Activated CD4-positive, alpha-beta T cell treated with anti-CD3 and anti-CD28 coated beads for 4 hours (primary cell): ENCODE data around the gene CCDC144A.
A peak's percentile ranks its signal among the peaks of the same experiment; 100 is the strongest.
"Not testable (repeated sequence)": the region's sequence is repeated elsewhere in the genome, so short reads cannot be mapped to it uniquely, and the experiment has no call there.

Experiments used
- DNase-seq, 2 donors: peaks; one replicate each; pipeline ENCODE4 v3.0.0-alpha.2; 2020

The CCDC144A gene

GRCh38 chr17:16689731-16690281 lies at the start of gene CCDC144A:
Gene CCDC144A (plus strand): TSS chr17:16690241. CDS start chr17:16690401, 160 bp downstream.
- peak; percentile 35 to 76 for DNase-seq

GRCh38 chr17:16649585-16649984 lies 40.5 kb upstream of the CCDC144A start:
- no peak for DNase-seq

- DNase-seq, result no peak
Measured at GRCh38 chr17:16652252-16652651, 37.8 kb upstream of the CCDC144A start.

GRCh38 chr17:16652847-16653366 lies 37.1 kb upstream of the CCDC144A start:
- DNase-seq, result peak in 1 of 2 donors; percentile 4

GRCh38 chr17:16653367-16654041 lies 36.5 kb upstream of the CCDC144A start, which contains the start of gene ZNF624:
Gene ZNF624 (minus strand): TSS chr17:16653850.
- DNase-seq, result peak; percentile 86 to 89

GRCh38 chr17:16661217-16661616 lies 28.8 kb upstream of the CCDC144A start:
- DNase-seq, result no peak

- DNase-seq, result no peak
Measured at GRCh38 chr17:16662936-16663335, 27.1 kb upstream of the CCDC144A start.

- not testable (repeated sequence) for DNase-seq
Measured at GRCh38 chr17:16666553-16666906, 23.5 kb upstream of the CCDC144A start.

- DNase-seq, result not testable (repeated sequence)
Measured at GRCh38 chr17:16666907-16667636, 23.0 kb upstream of the CCDC144A start.

GRCh38 chr17:16676676-16677268 lies 13.3 kb upstream of the CCDC144A start:
- no peak for DNase-seq

GRCh38 chr17:16683290-16684138 lies 6.5 kb upstream of the CCDC144A start:
- DNase-seq, result not testable (repeated sequence)

- DNase-seq, result not testable (repeated sequence)
Measured at GRCh38 chr17:16686019-16686418, 4.0 kb upstream of the CCDC144A start.

GRCh38 chr17:16687151-16687550 lies 2.9 kb upstream of the CCDC144A start:
- DNase-seq, result not testable (repeated sequence)

- DNase-seq, result peak in 1 of 2 donors; percentile 9
Measured at GRCh38 chr17:16690447-16690846, 406 bp downstream of the CCDC144A start.

GRCh38 chr17:16697603-16698002 lies 7.6 kb downstream of the CCDC144A start:
- not testable (repeated sequence) for DNase-seq

GRCh38 chr17:16745492-16746203 lies 55.6 kb downstream of the CCDC144A start:
- DNase-seq, result not testable (repeated sequence)

GRCh38 chr17:16746571-16746970 lies 56.5 kb downstream of the CCDC144A start:
- not testable (repeated sequence) for DNase-seq

GRCh38 chr17:16750515-16750914 lies 60.5 kb downstream of the CCDC144A start:
- not testable (repeated sequence) for DNase-seq

GRCh38 chr17:16751224-16751923 lies 61.3 kb downstream of the CCDC144A start:
- peak in 1 of 2 donors; percentile 2 for DNase-seq

- DNase-seq, result not testable (repeated sequence)
Measured at GRCh38 chr17:16751924-16752287, 61.9 kb downstream of the CCDC144A start.

- not testable (repeated sequence) for DNase-seq
Measured at GRCh38 chr17:16757520-16757919, 67.5 kb downstream of the CCDC144A start.
